Aorta (tissue), 5 donors: ENCODE results near the gene PCDH9. TPM values are rescaled to one million over a fixed set of nuclear protein-coding genes. Genes with fewer than 3 reads are reported as not detected.

Experiments
- ATAC-seq: fragments of 200-7000 bp; cut with Tn5 transposase; one replicate; pipeline ENCODE4 v1.9.1; 2022; ENCODE audit warnings: moderate library complexity; ENCODE audit not compliant: low FRiP score
- DNase-seq, 2 donors: peaks; one replicate each; pipeline ENCODE4 v3.0.0-alpha.2; 2020
- H3K27ac ChIP-seq, 2 donors: one replicate each; pipeline ENCODE4 v1.5.1; 2013; ENCODE audit warnings: low read length in 2 of 2, mild to moderate bottlenecking in 2 of 2, moderate library complexity in 2 of 2, control low read depth in 1 of 2, inconsistent platforms in 1 of 2, low read depth in 1 of 2
- H3K27me3 ChIP-seq, 2 donors: one replicate each; pipeline ENCODE4 v1.6.1; 2013; ENCODE audit warnings: control low read depth in 1 of 2, low read length in 1 of 2, mild to moderate bottlenecking in 1 of 2, moderate library complexity in 1 of 2; ENCODE audit not compliant: insufficient read depth in 2 of 2, control insufficient read depth in 1 of 2
- H3K36me3 ChIP-seq, 2 donors: one replicate each; pipeline ENCODE4 v1.6.1; 2013; ENCODE audit warnings: control low read depth in 1 of 2, low read length in 1 of 2, mild to moderate bottlenecking in 1 of 2; ENCODE audit not compliant: insufficient read depth in 2 of 2, control insufficient read depth in 1 of 2
- H3K4me1 ChIP-seq, 2 donors: one replicate each; pipeline ENCODE4 v1.6.1; 2013; ENCODE audit warnings: low read length in 2 of 2, control low read depth in 1 of 2, mild to moderate bottlenecking in 1 of 2, moderate library complexity in 1 of 2; ENCODE audit not compliant: insufficient read depth in 2 of 2, control insufficient read depth in 1 of 2
- H3K4me3 ChIP-seq, 2 donors: one replicate each; pipeline ENCODE4 v1.5.1; 2013; ENCODE audit warnings: low read length in 2 of 2, control low read depth in 1 of 2, mild to moderate bottlenecking in 1 of 2
- H3K9me3 ChIP-seq: one replicate; pipeline ENCODE4 v1.6.1; 2013; ENCODE audit warnings: mild to moderate bottlenecking, low read length; ENCODE audit not compliant: control insufficient read depth
- WGBS, 2 donors: extraction: QIAGEN DNeasy Blood & Tissue Kit; methylation state at CpG; one replicate each; pipeline ENCODE4 v1.1.7; 2013; 5-methylcytosine and 5-hydroxymethylcytosine counted together
- intact Hi-C, 2 donors: fragments of 100-400 bp; cut with DNase I; formaldehyde crosslinking; loops; one replicate each; pipeline versions ENCODE4 v1.14.2 to v1.15.0; 2022
- polyA plus RNA-seq, 2 donors: library from polyadenylated mRNA; stranded (reverse); fragments of 200-250 nt; gene quantifications; one replicate each; pipeline ENCODE4 v1.2.3, GENCODE V29; 2013
- total RNA-seq, 2 donors: library from RNA; stranded (reverse); fragmentation: NEBNext Ultra II Directional; extraction: Animal tissue kit (Norgen Biotek cat#: 25700); gene quantifications; one replicate each; pipeline ENCODE4 v1.2.1, GENCODE V29; 2021
- donor health status: healthy with polysubstance abuse.
- donor health status: Bipolar disorder and iron deficiency.
- donor health status: DM: no; HTN: no; CAD: no.
- donor health status: DM: no; HTN: no; CAD: no.
- donor health status: DM: yes; HTN: yes; CAD: no.

Gene PCDH9
- total and polyA plus RNA-seq, 4 donors: 0.38 to 6.3 (median 4.2) TPM

DNA sequence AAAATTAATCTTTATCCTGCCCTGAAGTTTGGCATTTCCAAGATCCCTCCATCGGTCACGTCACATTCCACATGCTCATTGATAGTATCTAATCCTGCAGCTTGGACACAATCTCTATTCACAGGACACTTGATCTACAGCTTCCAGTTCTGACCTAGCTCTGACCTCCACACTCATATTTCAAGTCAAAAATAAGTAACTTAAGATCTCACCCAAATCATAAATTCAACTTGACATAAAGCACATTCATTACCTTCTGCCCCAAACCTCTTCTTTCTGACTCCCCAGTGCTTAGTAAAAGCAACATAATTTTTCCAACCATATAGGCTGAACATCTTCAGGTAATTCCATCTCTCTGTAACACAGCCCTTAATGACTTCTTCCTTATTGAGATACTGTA is 880.2 kb downstream of the PCDH9 start:
- WGBS, 2 donors: 75 to 87% methylated on average over 2 of the region's 2 CpGs
- Histone ChIP-seq H3K4me3 (no peak overlapping the region), H3K27me3 (no peaks in the 10 kb centered on the region), H3K9me3 (no peaks in the 10 kb centered on the region), H3K27ac (no peak overlapping the region), H3K36me3 (no peaks in the 10 kb centered on the region), H3K4me1 (no peaks in the 10 kb centered on the region)
- DNase-seq: no peak
- no peak for ATAC-seq
- intact Hi-C loops: no loop called here

DNA sequence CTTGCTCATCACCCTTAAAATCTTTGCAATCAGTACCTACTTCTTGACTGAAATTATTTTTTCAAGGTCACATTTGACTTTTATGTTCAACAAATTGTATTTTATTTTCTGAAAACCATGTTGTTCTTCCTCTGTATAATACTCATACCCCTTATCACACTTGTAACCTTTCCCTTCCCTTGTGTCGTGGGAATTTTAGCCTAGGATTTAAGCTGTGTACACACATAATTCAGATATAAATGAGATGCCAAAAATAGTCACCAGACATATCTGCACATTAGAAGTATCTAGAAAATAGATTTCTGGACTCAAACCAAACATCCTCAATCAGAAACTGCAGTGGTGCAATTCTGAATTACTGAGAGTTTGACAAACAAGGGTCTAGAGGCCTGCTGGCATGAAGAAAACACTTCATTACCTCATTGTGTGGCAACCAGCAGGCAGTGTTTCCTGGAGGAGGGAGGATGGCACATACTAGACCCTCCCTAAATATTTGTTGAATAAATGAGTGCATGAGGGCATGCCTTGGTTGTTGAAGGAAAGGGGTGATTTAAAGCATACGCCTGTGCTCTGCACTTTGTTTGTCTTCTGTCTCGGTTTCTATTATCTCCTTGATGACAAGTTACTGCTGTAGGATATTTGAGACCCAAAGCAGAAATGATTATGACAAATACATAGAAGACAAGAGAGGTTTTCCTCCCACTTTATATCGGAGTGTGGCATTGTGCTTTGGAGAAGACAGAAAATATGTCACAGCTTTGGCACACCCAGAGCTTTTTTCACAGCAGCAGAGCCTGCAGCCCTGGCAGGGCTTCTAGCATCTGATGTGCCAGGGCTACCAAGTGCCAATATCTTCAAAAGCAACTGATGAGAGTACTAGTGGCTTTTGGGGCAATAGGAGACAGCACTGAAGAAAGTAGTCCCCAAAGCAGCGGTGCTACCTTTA is 881.1 kb downstream of the PCDH9 start:
- WGBS, 2 donors: 42% methylated on average over 5 of the region's 5 CpGs
- H3K4me3 ChIP-seq: no peak overlapping the region

DNA sequence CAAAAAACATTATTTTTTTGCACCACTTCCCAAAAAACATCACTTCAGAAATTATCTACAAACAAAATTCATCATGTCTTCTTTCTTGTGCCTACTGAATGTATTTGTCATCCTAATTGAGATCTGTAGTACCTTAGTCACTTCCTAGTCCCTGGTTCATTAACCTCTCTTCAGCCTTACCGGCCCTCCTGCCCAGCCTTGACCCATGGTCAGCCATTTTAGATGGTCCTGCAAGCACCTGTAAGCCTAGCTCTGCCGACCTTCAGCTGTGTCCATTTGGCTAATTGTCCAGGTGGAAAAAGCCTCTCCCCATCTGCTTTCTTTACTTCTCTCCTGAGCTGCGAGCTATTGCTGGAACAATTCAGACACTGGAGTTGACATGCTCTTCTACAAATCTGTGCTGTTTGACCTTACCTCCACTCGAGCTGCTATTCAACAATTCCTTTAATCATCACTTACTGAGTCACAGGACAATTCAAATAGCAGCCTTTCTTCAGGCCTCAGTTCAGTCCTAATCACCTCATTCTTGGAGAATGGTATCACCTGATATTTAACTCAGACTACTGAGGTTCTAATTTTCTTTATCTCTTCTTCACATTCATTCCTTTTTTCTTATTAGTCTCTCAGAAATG is 882.5 kb downstream of the PCDH9 start:
- WGBS, 2 donors: 95 to 98% methylated on average over 4 of the region's 4 CpGs
- Histone ChIP-seq H3K36me3 (no peaks in the 10 kb centered on the region), H3K4me1 (no peaks in the 10 kb centered on the region), H3K9me3 (no peaks in the 10 kb centered on the region), H3K4me3 (no peak overlapping the region), H3K27me3 (no peaks in the 10 kb centered on the region), H3K27ac (no peak overlapping the region)
- DNase-seq (no peak), ATAC-seq (no peak)
- intact Hi-C loops: no loop called here

More for the DNA sequence above, 881.1 kb downstream of the PCDH9 start:
- no peaks in the 10 kb centered on the region for H3K36me3 ChIP-seq
- no peak overlapping the region for H3K27ac ChIP-seq
- H3K9me3 ChIP-seq: no peaks in the 10 kb centered on the region
- intact Hi-C loops: no loop called here
- ATAC-seq (no peak), DNase-seq (no peak)
- no peaks in the 10 kb centered on the region for H3K4me1 ChIP-seq
- H3K27me3 ChIP-seq: no peaks in the 10 kb centered on the region

DNA sequence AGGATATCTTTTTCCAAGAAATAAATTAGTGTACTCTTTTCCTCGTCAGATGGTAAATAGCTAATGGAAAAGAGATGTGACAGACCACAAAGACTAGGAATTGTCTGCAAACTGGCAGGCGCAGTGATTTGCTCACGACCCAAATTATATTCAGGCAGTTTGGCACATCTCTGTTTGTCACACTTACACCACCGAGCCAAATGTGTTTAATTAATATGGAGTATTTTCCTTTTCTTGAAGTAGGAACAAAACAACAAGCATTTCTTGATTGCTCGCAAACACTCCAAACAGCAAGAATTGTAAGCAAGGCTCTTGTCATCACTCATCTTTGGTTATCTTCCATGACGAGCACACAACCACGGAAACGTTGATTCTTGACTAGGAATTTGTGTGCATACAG is 884.2 kb downstream of the PCDH9 start:
- WGBS, 2 donors: 84 to 88% methylated on average over 8 of the region's 8 CpGs

DNA sequence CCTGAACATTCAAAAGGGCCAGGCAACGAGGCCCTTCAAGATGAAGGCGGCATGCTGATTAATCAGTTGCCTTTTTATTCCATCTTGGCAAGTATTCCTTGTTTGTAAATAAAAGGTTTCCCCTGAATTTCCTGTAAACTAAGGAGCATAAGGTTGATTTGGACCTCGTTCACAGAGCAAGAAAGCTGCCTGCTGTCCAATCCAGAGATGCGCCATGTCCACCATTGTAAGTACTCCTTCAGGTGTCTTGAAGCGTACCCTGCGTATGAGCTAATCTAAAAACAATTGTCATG is 884.7 kb downstream of the PCDH9 start:
- H3K36me3 ChIP-seq: no peaks in the 10 kb centered on the region
- no peaks in the 10 kb centered on the region for H3K4me1 ChIP-seq
- H3K27ac ChIP-seq: no peak overlapping the region
- no peak overlapping the region for H3K4me3 ChIP-seq
- WGBS, 2 donors: 90 to 94% methylated on average over 6 of the region's 6 CpGs
- DNase-seq: no peak
- no peaks in the 10 kb centered on the region for H3K27me3 ChIP-seq
- intact Hi-C loops: no loop called here
- ATAC-seq: no peak
- peaks cover 2% of the 10 kb centered on the region for H3K9me3 ChIP-seq

More for the DNA sequence above, 884.2 kb downstream of the PCDH9 start:
- peaks cover 2% of the 10 kb centered on the region for H3K9me3 ChIP-seq
- intact Hi-C loops: no loop called here
- no peak overlapping the region for H3K27ac ChIP-seq
- no peaks in the 10 kb centered on the region for H3K4me1 ChIP-seq
- H3K27me3 ChIP-seq: no peaks in the 10 kb centered on the region
- H3K36me3 ChIP-seq: no peaks in the 10 kb centered on the region
- H3K4me3 ChIP-seq: no peak overlapping the region
- DNase-seq (no peak), ATAC-seq (no peak)

DNA sequence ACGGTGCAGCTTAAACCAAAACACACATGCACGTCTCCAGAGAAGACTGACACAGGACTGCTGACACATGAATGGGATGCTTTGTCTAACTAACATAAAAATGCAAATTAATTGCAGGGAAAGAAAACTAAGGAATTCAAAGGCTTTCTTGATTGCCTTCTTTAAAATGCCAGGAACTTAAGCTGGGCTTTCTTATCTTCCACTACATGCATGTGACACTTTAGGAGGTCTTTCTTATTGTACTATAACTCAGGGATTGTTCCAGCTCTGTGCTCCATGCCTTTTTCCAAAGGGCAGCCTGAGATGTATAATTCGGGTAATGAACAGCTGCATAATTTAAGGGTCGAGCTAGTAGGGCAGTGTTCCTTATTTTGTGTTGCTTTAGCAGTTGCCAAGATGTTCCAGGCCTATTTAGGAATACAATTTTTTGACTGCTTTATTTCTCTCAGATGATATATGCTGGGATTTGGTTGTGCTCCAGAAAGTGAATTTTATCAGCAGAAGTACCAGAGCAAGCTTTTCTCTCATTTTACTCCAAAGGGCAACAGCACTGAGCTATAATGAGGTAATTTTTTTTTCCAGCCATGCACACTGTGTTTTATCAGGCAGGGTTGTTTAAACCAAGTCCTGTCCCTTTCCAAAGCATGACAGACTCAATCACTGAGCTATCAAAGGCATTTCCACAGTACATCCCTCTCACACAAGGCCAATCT is 885.2 kb downstream of the PCDH9 start:
- H3K27me3 ChIP-seq: no peaks in the 10 kb centered on the region
- no peak overlapping the region for H3K4me3 ChIP-seq
- no peak overlapping the region for H3K27ac ChIP-seq
- no peaks in the 10 kb centered on the region for H3K36me3 ChIP-seq
- no peaks in the 10 kb centered on the region for H3K4me1 ChIP-seq
- WGBS, 2 donors: 43 to 49% methylated on average over 4 of the region's 4 CpGs
- DNase-seq: no peak
- ATAC-seq: no peak
- intact Hi-C loops: no loop called here
- H3K9me3 ChIP-seq: peaks cover 2% of the 10 kb centered on the region

DNA sequence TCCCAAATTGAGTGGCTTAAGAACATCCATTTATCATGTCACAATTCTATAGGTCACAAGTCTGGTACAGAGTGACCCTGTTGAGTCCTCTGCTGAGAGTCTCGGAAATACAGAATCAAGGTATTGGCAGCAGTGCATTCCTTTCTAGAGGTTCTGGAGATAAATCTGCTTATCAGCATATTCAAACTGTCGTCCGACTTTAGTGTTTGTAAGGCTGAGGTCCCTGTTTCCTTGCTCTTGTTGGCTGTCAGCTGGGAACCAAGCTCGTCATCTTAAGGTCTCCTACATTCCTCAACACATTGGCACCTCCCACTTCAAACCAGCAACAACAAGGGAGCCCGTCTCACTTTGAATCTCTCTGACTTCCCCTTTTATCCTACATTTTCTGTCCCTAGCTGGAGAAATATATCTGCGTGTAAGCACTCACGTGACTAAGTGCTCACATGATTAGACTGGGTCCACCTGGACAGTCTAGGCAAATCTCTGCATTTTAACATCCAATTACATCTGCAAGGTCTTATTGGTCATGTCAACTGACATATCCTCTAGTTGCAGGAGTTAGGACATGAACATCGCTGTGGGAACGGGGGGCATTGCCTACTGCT is 886.8 kb downstream of the PCDH9 start:
- WGBS, 2 donors: 90 to 92% methylated on average over 9 of the region's 9 CpGs
- Histone ChIP-seq H3K4me3 (no peak overlapping the region), H3K9me3 (peaks cover 2% of the 10 kb centered on the region), H3K36me3 (no peaks in the 10 kb centered on the region), H3K4me1 (no peaks in the 10 kb centered on the region), H3K27ac (no peak overlapping the region), H3K27me3 (no peaks in the 10 kb centered on the region)
- DNase-seq (no peak), ATAC-seq (no peak)
- intact Hi-C loops: no loop called here

DNA sequence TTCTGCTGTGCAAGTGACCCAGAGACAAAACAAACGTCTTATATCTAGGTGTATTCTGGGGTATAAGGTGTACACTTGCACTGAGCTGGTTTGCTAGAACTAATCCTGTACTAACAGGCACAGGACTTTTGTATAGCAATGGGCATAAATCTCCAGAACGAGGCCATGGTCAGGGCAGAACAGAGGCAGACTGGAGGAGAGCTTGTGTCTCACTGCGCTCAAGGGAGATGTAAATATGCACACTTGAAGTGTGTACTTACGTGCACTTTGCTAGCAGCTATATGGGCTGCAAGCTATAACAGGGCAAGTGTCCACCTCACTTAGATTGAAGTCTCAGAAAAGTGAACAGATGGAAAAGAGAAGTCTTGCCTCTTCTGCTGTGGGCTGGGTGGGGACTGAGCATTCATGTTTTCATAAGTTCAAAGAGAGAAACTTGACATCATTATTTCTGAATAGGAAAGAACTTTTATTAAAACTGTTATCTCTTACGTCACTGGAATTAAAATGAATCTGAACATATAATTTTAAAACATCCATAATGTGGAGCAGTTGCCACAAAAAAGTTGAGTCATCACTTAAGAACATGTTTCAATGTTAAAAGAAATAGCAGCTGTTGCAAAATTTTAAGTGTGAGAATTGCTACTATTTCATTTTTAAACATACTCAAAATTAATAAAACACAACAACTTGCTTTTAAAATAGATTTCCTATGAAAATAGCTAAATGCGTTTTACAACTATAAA is 888.3 kb downstream of the PCDH9 start:
- intact Hi-C loops: no loop called here
- Histone ChIP-seq H3K4me1 (no peaks in the 10 kb centered on the region), H3K9me3 (peaks cover 2% of the 10 kb centered on the region), H3K27me3 (no peaks in the 10 kb centered on the region), H3K4me3 (no peak overlapping the region), H3K27ac (no peak overlapping the region), H3K36me3 (no peaks in the 10 kb centered on the region)
- no peak for DNase-seq
- WGBS, 2 donors: 78 to 84% methylated on average over 6 of the region's 6 CpGs
- ATAC-seq: no peak
